OCI-LY3 (cell line): ENCODE measurements around the gene PCSK5.

Experiments
- H2AFZ ChIP-seq: fragments of 200-600, 300-600 bp; shearing (Covaris generic); 2 replicates; pipeline ENCODE4 v1.6.0; 2014; ENCODE audit warnings: antibody characterized with exemption, low read depth, low read length
- H3K27ac ChIP-seq: fragments of 200-600, 300-600 bp; sonication (generic); 2 replicates; pipeline ENCODE4 v1.5.1; 2014; ENCODE audit warnings: mild to moderate bottlenecking, low read length, moderate library complexity, mixed read lengths
- H3K27me3 ChIP-seq: fragments of 200-600, 300-600 bp; sonication (generic); 2 replicates; pipeline ENCODE4 v1.6.1; 2014; ENCODE audit warnings: low read depth, low read length, mixed read lengths
- H3K36me3 ChIP-seq: fragments of 200-600, 300-600 bp; sonication (generic); replicated peaks from 2 replicates; pipeline ENCODE3; 2014; ENCODE audit warnings: low read depth, low read length, mixed read lengths
- H3K4me1 ChIP-seq: fragments of 300-600, 200-600 bp; sonication (generic); 2 replicates; pipeline ENCODE4 v1.6.1; 2014; ENCODE audit warnings: low read length, mixed read lengths
- H3K4me2 ChIP-seq: fragments of 200-600, 300-600 bp; sonication (generic); 2 replicates; pipeline ENCODE4 v1.6.1; 2014; ENCODE audit warnings: low read length, mixed read lengths
- H3K4me3 ChIP-seq: fragments of 300-600, 200-600 bp; sonication (generic); 2 replicates; pipeline ENCODE4 v1.5.1; 2014; ENCODE audit warnings: antibody characterized with exemption, mild to moderate bottlenecking, low read length, moderate library complexity
- H3K79me2 ChIP-seq: fragments of 300-600, 200-600 bp; shearing (Covaris generic); 2 replicates; pipeline ENCODE4 v1.6.1; 2014; ENCODE audit warnings: mild to moderate bottlenecking, low read length, mixed read lengths
- H3K9ac ChIP-seq: fragments of 300-600, 200-600 bp; shearing (Covaris generic); 2 replicates; pipeline ENCODE4 v1.6.0; 2014; ENCODE audit warnings: mild to moderate bottlenecking, low read length, moderate library complexity
- H3K9me3 ChIP-seq: fragments of 200-600, 300-600 bp; shearing (Covaris generic); 2 replicates; pipeline ENCODE4 v1.6.1; 2014; ENCODE audit warnings: low read length, mixed read lengths; ENCODE audit not compliant: insufficient read depth
- H4K20me1 ChIP-seq: fragments of 200-600, 300-600 bp; sonication (generic); 2 replicates; pipeline ENCODE4 v1.6.1; 2016; ENCODE audit warnings: low read length, mixed read lengths; ENCODE audit not compliant: insufficient read depth
- CTCF ChIP-seq: fragments of 200-600, 300-600 bp; sonication (generic); IDR thresholded peaks from 2 replicates; pipeline ENCODE4 v1.5.1; 2014; ENCODE audit warnings: antibody characterized with exemption, low read length, low read depth
- EZH2phosphoT487 ChIP-seq: fragments of 200-600 bp; shearing (Covaris generic); IDR thresholded peaks from 2 replicates; pipeline ENCODE4 v1.6.1; 2018; ENCODE audit warnings: antibody characterized with exemption, mixed run types, low read depth

Gene PCSK5

GRCh38 chr9:76370396-76371023 lies 480.0 kb downstream of the PCSK5 start:
- H3K9me3 ChIP-seq: no peaks in the 10 kb centered on the region
- H3K4me1 ChIP-seq: no peaks in the 10 kb centered on the region
- H3K4me3 ChIP-seq: no peak overlapping the region
- no peak overlapping the region for H3K9ac ChIP-seq
- no peaks in the 10 kb centered on the region for H4K20me1 ChIP-seq
- no peak overlapping the region for H3K27ac ChIP-seq
- TF ChIP-seq CTCF: no peak
- TF ChIP-seq EZH2phosphoT487: no peak
- no peaks in the 10 kb centered on the region for H3K27me3 ChIP-seq
- no peaks in the 10 kb centered on the region for H3K36me3 ChIP-seq
- H3K4me2 ChIP-seq: no peak overlapping the region
- no peaks in the 10 kb centered on the region for H3K79me2 ChIP-seq
- no peak overlapping the region for H2AFZ ChIP-seq

GRCh38 chr9:76371901-76372300 lies 481.4 kb downstream of the PCSK5 start:
- no peak overlapping the region for H3K27ac ChIP-seq
- no peak overlapping the region for H3K4me2 ChIP-seq
- no peaks in the 10 kb centered on the region for H3K27me3 ChIP-seq

GRCh38 chr9:76372336-76372735 lies 481.9 kb downstream of the PCSK5 start:
- no peaks in the 10 kb centered on the region for H3K79me2 ChIP-seq
- H3K4me2 ChIP-seq: no peak overlapping the region
- TF ChIP-seq CTCF: no peak
- no peak for TF ChIP-seq EZH2phosphoT487
- no peak overlapping the region for H3K27ac ChIP-seq
- no peak overlapping the region for H3K4me3 ChIP-seq
- no peaks in the 10 kb centered on the region for H4K20me1 ChIP-seq
- H2AFZ ChIP-seq: no peak overlapping the region
- no peak overlapping the region for H3K9ac ChIP-seq
- H3K4me1 ChIP-seq: no peaks in the 10 kb centered on the region
- no peaks in the 10 kb centered on the region for H3K36me3 ChIP-seq
- H3K9me3 ChIP-seq: no peaks in the 10 kb centered on the region
- no peaks in the 10 kb centered on the region for H3K27me3 ChIP-seq

More at GRCh38 chr9:76371901-76372300, 481.4 kb downstream of the PCSK5 start:
- no peak overlapping the region for H2AFZ ChIP-seq
- H3K9ac ChIP-seq: no peak overlapping the region
- H4K20me1 ChIP-seq: no peaks in the 10 kb centered on the region
- no peak overlapping the region for H3K4me3 ChIP-seq
- H3K36me3 ChIP-seq: no peaks in the 10 kb centered on the region
- H3K79me2 ChIP-seq: no peaks in the 10 kb centered on the region
- no peaks in the 10 kb centered on the region for H3K4me1 ChIP-seq
- no peak for TF ChIP-seq EZH2phosphoT487
- no peak for TF ChIP-seq CTCF
- H3K9me3 ChIP-seq: no peaks in the 10 kb centered on the region

GRCh38 chr9:76373173-76373783 lies 482.8 kb downstream of the PCSK5 start:
- Histone ChIP-seq H3K36me3 (no peaks in the 10 kb centered on the region), H3K4me3 (no peak overlapping the region), H3K27ac (no peak overlapping the region)

More at GRCh38 chr9:76373173-76373783, 482.8 kb downstream of the PCSK5 start:
- no peaks in the 10 kb centered on the region for H3K4me1 ChIP-seq
- no peaks in the 10 kb centered on the region for H4K20me1 ChIP-seq
- H2AFZ ChIP-seq: no peak overlapping the region
- no peaks in the 10 kb centered on the region for H3K27me3 ChIP-seq
- no peaks in the 10 kb centered on the region for H3K9me3 ChIP-seq
- no peak overlapping the region for H3K9ac ChIP-seq
- no peak overlapping the region for H3K4me2 ChIP-seq
- TF ChIP-seq EZH2phosphoT487: no peak
- TF ChIP-seq CTCF: no peak
- no peaks in the 10 kb centered on the region for H3K79me2 ChIP-seq
